ENCODE measurements around the gene JAKMIP2.

DNA sequence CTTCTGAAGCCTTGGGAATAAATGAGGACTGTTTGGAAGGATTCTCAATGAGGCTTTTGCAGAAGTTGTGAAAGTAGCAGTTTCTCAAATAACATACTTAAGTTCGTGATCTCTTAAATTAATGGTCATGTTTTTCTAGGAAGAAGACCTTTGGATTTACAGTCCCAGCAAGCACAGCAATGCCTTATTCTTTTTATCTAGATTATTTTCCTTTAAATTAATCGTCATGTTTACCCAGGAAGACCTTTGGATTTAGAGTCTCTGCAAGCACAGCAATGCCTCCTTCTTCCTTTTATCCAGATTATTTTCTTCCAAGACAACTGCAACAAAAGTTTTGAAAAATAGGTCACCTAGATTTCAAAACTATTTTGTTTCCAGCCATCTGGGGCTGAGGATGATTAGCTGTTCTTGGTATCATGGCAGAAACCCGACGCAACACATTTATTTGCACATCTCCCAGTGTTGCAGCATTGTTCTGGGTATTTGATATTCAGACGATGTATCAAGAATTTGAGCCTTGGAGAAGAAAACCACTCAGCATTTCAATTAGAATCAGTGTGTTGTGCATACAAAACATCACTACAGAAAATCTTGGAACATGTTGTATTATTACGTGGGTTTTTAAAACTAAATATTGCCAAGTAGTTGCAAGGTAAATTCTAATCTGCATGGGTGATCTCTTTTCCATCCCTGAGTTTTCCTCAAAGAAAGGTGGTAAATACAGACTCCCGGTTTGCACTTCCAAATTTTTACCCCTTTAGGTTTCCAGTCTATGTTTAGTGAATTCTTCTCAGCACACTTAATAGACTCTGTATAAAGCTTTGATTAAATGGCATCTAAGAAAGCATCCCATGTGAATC, 50.9 kb downstream of the JAKMIP2 start:
- no peak for TF ChIP-seq GABPA (IDR thresholded peaks at IDR 0.05; ENCODE audit: low read depth)
- TF ChIP-seq, protein P1, sequence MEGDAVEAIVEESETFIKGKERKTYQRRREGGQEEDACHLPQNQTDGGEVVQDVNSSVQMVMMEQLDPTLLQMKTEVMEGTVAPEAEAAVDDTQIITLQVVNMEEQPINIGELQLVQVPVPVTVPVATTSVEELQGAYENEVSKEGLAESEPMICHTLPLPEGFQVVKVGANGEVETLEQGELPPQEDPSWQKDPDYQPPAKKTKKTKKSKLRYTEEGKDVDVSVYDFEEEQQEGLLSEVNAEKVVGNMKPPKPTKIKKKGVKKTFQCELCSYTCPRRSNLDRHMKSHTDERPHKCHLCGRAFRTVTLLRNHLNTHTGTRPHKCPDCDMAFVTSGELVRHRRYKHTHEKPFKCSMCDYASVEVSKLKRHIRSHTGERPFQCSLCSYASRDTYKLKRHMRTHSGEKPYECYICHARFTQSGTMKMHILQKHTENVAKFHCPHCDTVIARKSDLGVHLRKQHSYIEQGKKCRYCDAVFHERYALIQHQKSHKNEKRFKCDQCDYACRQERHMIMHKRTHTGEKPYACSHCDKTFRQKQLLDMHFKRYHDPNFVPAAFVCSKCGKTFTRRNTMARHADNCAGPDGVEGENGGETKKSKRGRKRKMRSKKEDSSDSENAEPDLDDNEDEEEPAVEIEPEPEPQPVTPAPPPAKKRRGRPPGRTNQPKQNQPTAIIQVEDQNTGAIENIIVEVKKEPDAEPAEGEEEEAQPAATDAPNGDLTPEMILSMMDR (IDR thresholded peaks at IDR 0.05; ENCODE audit: insufficient read depth, low read length), result no peak
- TF ChIP-seq REST (IDR thresholded peaks at IDR 0.05; ENCODE audit: insufficient replicate concordance, low read depth), result no peak
- TF ChIP-seq SPI1 (IDR thresholded peaks at IDR 0.05; ENCODE audit: borderline replicate concordance, low read depth), result no peak

Data from HL-60 (cell line).